ENCODE data around the gene PLPPR3. TPM values are rescaled to one million over a fixed set of nuclear protein-coding genes. Genes with fewer than 3 reads are reported as not detected.

The PLPPR3 gene
- total and polyA plus RNA-seq, 9 of the 15 experiments (the other 6 are each of a cell fraction or from before 2014, with no cell fraction given): 0.01 to 48.2 (median 8.6) TPM

- peak; percentile 35 for TF ChIP-seq CHD4 (IDR thresholded peaks at IDR 0.05; ENCODE audit: insufficient read depth, insufficient replicate concordance, low read depth, low read length, poor library complexity, severe bottlenecking)
- TF ChIP-seq ZNF639 (CRISPR knock-in tag; conservative IDR thresholded peaks at IDR 0.05 in 1 of 2, IDR thresholded peaks at IDR 0.05 in 1 of 2): peak in 1 of 2 experiments; percentile 92; a peak in 2 of 4 replicates
- TF ChIP-seq ZNF655 (CRISPR knock-in tag; IDR thresholded peaks at IDR 0.05): no peak
- no peak for TF ChIP-seq U2AF1 (optimal IDR thresholded peaks at IDR 0.05; ENCODE audit: low read depth, low read length)
- TF ChIP-seq HNRNPH1 (optimal IDR thresholded peaks at IDR 0.05; ENCODE audit: low read depth, low read length): no peak
- TF ChIP-seq SRSF7 (optimal IDR thresholded peaks at IDR 0.05; ENCODE audit: low read depth, low read length): no peak
- peak; percentile 99 for TF ChIP-seq USF1 (CRISPR knock-in tag; IDR thresholded peaks at IDR 0.05)
- no peak for TF ChIP-seq HDGF (IDR thresholded peaks at IDR 0.05)
- peak; percentile 92 for TF ChIP-seq ELF4 (CRISPR knock-in tag; IDR thresholded peaks at IDR 0.05)
- TF ChIP-seq SRSF1 (IDR thresholded peaks at IDR 0.05; ENCODE audit: low read depth, low read length): no peak
- TF ChIP-seq NCOA6 (IDR thresholded peaks at IDR 0.05): no peak
- TF ChIP-seq RB1 (IDR thresholded peaks at IDR 0.05; ENCODE audit: low read depth): peak; percentile 48; the same call in 1 of the 2 replicates
- TF ChIP-seq ZHX1 (conservative IDR thresholded peaks at IDR 0.05; ENCODE audit: low read length): peak; percentile 93
- TF ChIP-seq ZNF398 (CRISPR knock-in tag; IDR thresholded peaks at IDR 0.05): no peak
- TF ChIP-seq HDAC2 (IDR thresholded peaks at IDR 0.05): 0 out of 2 replicates have a peak, but pooled peaks have one; percentile 55
- 0 out of 2 replicates have a peak, but pooled peaks have one; percentile 35 for TF ChIP-seq ARID3A (IDR thresholded peaks at IDR 0.05; ENCODE audit: borderline replicate concordance, low read depth, low read length)
Observed at GRCh38 chr19:796692-797527, 24.8 kb downstream of the PLPPR3 start, which contains the start of gene PTBP1 (continued).

Measured in K562 (cell line).